ENCODE results near the gene TMEM150C.

TMEM150C gene
- long read RNA-seq, partial matches to known transcripts = 0 of 1 reads
- long read RNA-seq, other reads (novel, unspliced or antisense) = 1 of 1 reads

GRCh38 chr4:82561786-82562563 lies at the start of gene TMEM150C:
TSS of gene TMEM150C (minus strand) at chr4:82561988. CDS start at chr4:82504657, 57,331 bp downstream.
- peaks cover 51% of the 10 kb centered on the region for H3K27me3 ChIP-seq (ENCODE audit: insufficient read depth, poor library complexity, severe bottlenecking)
- no peak within 1 kb of the TSS for H3K27ac ChIP-seq (replicated peaks)
- TF ChIP-seq POLR2AphosphoS5 (IDR thresholded peaks at IDR 0.05; ENCODE audit: low read depth) = no peak
- TF ChIP-seq SPI1 (IDR thresholded peaks at IDR 0.05; ENCODE audit: borderline replicate concordance, low read depth) = no peak
- no peak for TF ChIP-seq CTCF (IDR thresholded peaks at IDR 0.05; ENCODE audit: insufficient read depth, low read length)
- no peak for TF ChIP-seq REST (IDR thresholded peaks at IDR 0.05; ENCODE audit: insufficient replicate concordance, low read depth)
- no peak for TF ChIP-seq GABPA (IDR thresholded peaks at IDR 0.05; ENCODE audit: low read depth)
- peak within 1 kb of the TSS; percentile 21 for H3K4me3 ChIP-seq (replicated peaks; ENCODE audit: insufficient read depth, low read length)
- no peak for DNase-seq (ENCODE audit: low read depth in 1 of 2, low spot score in 1 of 2)

GRCh38 chr4:82611527-82611926 lies 49.7 kb upstream of the TMEM150C start:
- Histone ChIP-seq H3K27ac (replicated peaks) (no peak overlapping the region), H3K27me3 (ENCODE audit: insufficient read depth, poor library complexity, severe bottlenecking) (no peaks in the 10 kb centered on the region), H3K4me3 (replicated peaks; ENCODE audit: insufficient read depth, low read length) (no peak overlapping the region)
- no peak for DNase-seq (ENCODE audit: low read depth in 1 of 2, low spot score in 1 of 2)
- TF ChIP-seq POLR2AphosphoS5 (IDR thresholded peaks at IDR 0.05; ENCODE audit: low read depth) (no peak), SPI1 (IDR thresholded peaks at IDR 0.05; ENCODE audit: borderline replicate concordance, low read depth) (no peak), REST (IDR thresholded peaks at IDR 0.05; ENCODE audit: insufficient replicate concordance, low read depth) (no peak), CTCF (IDR thresholded peaks at IDR 0.05; ENCODE audit: insufficient read depth, low read length) (no peak), GABPA (IDR thresholded peaks at IDR 0.05; ENCODE audit: low read depth) (no peak)

- DNase-seq (ENCODE audit: low read depth in 1 of 2, low spot score in 1 of 2) = no peak
- TF ChIP-seq REST (IDR thresholded peaks at IDR 0.05; ENCODE audit: insufficient replicate concordance, low read depth) (no peak), CTCF (IDR thresholded peaks at IDR 0.05; ENCODE audit: insufficient read depth, low read length) (no peak), POLR2AphosphoS5 (IDR thresholded peaks at IDR 0.05; ENCODE audit: low read depth) (no peak), SPI1 (IDR thresholded peaks at IDR 0.05; ENCODE audit: borderline replicate concordance, low read depth) (no peak), GABPA (IDR thresholded peaks at IDR 0.05; ENCODE audit: low read depth) (no peak)
- no peaks in the 10 kb centered on the region for H3K27me3 ChIP-seq (ENCODE audit: insufficient read depth, poor library complexity, severe bottlenecking)
- H3K27ac ChIP-seq (replicated peaks) = no peak overlapping the region
- H3K4me3 ChIP-seq (replicated peaks; ENCODE audit: insufficient read depth, low read length) = no peak overlapping the region
These were observed 48.3 kb upstream of the TMEM150C start for GRCh38 chr4:82610041-82610440.
